Hepatocyte (in vitro differentiated cells): Measurements from ENCODE around the gene SF3B4.

Source experiments
- EZH2 ChIP-seq: fragments of 200-600 bp; sonication (generic); IDR thresholded peaks from 2 replicates; pipeline ENCODE4 v1.6.1; 2016; ENCODE audit warnings: antibody characterized with exemption, mild to moderate bottlenecking, borderline replicate concordance
- EZH2phosphoT487 ChIP-seq: fragments of 200-600 bp; sonication (generic); IDR thresholded peaks from one replicate; pipeline ENCODE4 v1.6.1; 2018; ENCODE audit warnings: antibody characterized with exemption, mild to moderate bottlenecking, low read depth, moderate library complexity; ENCODE audit not compliant: unreplicated experiment, severe bottlenecking
- TF ChIP-seq, protein P1 (sequence below): fragments of 200-600 bp; sonication (generic); IDR thresholded peaks from 2 replicates; pipeline ENCODE4 v1.5.1; 2016; ENCODE audit warnings: antibody characterized with exemption, mild to moderate bottlenecking; ENCODE audit not compliant: poor library complexity

DNA sequence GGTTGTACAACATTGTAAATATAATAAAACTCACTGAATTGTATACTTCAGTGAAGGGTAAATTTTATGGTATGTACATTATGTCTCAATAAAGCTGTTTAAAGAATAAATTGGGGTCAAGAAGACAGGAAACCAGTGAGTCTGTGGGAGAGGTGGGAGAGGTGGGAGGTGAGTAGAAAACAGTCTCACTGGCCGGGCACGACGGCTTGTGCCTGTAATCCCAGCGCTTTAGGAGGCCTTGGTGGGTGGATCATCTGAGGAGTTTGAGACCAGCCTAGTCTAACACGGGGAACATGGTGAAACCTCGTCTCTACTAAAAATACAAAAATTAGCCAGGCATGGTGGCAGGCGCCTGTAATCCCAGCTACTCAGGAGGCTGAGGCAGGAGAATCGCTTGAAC, 4.9 kb upstream of the SF3B4 start:
- TF ChIP-seq, protein P1, sequence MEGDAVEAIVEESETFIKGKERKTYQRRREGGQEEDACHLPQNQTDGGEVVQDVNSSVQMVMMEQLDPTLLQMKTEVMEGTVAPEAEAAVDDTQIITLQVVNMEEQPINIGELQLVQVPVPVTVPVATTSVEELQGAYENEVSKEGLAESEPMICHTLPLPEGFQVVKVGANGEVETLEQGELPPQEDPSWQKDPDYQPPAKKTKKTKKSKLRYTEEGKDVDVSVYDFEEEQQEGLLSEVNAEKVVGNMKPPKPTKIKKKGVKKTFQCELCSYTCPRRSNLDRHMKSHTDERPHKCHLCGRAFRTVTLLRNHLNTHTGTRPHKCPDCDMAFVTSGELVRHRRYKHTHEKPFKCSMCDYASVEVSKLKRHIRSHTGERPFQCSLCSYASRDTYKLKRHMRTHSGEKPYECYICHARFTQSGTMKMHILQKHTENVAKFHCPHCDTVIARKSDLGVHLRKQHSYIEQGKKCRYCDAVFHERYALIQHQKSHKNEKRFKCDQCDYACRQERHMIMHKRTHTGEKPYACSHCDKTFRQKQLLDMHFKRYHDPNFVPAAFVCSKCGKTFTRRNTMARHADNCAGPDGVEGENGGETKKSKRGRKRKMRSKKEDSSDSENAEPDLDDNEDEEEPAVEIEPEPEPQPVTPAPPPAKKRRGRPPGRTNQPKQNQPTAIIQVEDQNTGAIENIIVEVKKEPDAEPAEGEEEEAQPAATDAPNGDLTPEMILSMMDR, result no peak
- TF ChIP-seq EZH2, result no peak
- TF ChIP-seq EZH2phosphoT487, result no peak
